ENCODE measurements around the gene CPNE5.
"Not testable (repeated sequence)": the region's sequence is repeated elsewhere in the genome, so short reads cannot be mapped to it uniquely, and the experiment has no call there.

Gene CPNE5

DNA sequence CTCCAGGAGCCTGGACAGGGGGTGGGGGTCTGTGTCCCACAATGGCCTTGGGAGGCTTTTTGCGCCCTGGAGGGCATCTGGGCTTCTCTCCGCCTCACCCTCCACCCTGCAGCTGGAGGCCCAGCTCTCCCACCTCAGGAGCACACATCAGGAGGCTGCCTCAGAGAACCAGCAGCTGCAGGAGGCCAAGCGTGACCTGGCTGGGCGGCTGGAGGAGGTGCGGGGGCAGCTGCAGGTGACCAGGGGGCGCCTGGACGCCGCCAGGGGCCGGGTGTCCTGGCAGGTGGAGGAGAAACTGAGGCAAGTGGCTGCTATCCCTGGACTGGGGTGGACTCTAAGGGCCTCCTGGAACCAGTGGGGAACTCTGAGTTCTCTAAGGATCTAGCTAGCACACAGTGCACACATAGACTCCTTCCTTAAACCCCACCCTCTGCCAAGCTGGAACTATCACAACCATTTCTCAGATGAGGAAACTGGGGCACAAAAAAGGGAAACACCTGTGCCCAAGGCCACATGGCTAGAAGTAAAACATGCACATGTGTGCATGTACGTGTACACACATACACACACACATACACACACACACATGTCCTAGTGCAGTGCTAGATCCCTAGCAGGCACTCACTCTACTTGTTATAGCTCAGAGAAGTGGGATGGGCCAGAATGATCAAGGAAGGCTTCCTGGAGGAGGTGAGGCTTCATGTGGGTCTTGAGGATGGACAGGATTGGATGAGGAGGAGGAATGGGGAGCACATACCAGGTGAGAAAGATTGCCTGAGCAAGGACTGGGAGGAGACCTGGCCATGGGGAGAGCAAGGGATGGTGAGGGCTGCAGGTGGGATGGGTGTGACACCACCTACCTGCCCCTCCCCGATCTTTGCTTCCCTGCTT is 118.7 kb downstream of the CPNE5 start:
- DNase-seq: no peak

DNA sequence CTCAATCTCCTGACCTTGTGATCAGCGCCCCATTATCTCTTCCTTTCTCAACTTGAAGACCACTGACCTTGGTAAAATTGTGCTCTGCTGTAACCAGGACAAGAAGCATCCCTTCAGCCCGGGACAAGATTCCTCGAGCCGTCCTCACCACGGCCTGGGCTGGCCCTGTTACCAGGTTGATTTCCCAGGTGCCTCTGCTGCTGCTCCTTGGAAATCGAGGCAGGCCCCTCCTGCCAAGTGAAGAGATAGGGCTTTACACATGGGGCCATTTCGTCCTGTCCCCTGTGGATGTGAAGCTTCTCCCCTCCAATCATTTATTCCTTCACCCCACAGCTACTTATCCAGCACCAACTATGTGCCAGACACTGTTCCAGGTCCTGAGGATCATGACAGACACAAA is 120.1 kb downstream of the CPNE5 start:
- no peak for DNase-seq

DNA sequence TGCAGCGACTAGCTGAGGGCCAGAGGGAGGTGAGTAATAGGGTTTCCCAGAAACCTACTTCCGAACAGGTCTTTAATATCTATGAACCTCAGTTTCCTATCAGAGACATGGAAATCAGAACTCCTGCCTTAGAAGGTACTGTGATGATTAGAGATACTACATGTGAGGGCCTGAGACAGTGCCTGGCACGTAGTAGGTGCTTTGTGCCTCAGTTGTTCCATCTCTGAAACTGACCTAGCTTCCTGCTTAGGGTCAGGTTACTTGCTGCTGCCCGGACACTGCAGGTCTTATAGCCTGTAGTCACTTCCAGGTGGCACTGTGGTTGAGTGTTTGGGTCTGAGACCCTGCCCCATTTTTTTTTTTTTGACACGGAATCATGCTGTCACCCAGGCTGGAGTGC is 120.7 kb downstream of the CPNE5 start:
- DNase-seq: no peak

DNA sequence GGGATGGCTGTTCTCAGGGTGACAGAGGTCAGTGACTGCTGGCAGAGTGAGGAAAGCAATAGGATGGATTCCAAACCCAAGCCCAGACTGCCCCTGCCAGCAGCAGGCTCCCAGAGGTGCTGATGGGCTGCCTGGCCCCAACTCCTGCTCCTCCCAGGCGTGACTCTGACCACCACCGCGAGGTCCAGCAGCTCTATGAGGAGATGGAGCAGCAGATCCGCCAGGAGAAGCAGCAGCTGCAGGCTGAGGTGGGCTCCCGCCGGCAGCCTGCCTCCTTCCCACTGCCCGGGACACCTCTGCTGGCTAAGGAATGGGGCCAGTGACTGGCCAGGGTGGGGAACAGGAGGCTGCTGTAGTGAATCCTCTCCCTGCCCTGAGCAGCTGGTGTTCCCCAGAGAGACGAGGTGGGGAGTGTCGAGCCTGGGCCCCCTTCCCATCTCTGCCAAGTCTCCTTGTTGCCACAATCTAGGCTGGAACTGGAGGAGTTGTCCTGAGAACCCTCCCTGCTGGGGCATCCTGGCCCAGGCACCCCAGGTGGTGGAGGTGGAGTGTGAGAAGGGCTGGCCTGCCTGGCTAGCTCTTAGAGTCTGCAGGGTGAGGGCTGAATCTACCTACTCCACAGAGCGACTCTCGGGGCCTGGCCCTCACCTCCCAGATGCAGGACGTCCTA is 121.2 kb downstream of the CPNE5 start:
- DNase-seq: no peak

DNA sequence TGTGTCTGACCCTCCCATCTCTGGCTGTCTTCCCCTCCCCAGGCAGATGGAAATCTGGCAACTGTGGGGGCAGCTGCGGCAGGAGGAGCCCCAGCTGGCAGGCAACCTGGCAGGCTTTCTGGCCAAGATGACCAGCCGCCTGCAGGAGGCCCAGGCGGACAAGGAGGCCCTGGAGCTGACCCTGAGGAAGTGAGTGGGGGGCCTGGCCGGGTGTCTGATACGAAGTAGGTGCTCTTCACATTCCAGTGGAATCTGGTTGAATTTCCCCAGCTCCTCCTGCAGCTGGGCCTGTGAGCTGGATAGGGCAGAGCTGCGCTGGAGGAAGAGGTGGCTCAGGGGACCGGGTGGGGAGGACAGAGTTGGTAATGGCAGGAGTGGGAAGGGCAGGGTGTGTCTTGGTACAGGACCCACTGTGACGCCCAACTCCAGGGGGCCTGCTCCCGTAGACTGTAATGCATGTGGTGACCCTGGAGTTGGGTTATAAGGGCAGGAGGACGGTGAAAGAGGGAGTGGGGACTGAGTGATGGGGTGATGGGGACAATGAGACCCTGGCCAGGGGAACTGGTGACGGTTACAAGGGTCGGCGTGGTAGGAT is 121.9 kb downstream of the CPNE5 start:
- no peak for DNase-seq

DNA sequence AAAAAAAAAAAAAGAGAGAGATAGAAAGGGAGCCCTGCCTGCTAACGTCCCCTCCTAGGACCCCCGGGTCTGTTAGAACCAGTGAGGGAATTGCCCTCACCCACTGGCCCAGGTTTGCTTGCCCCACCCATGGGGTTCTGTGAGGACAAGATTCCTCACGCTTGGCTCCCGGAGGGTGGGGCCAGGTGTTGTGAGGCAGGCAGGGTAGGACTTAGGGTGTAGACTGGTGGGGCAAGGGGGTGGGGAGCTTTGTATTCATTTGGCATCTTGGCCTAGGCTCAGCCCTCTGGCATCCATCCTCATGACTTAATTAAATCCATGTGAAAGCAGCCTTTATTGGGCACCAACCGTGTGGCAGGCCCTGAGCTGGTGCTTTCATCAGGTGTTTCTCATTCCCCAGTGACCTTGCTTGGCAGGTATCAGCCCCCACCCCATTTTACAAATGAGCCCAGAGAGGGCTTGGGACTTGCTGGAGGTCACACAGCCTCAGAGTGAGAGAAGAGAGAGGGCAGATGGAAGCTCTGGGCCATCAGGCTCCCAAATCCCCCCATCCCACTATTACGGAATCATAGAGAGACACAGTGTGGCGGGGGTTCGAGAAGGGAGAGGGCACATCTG is 122.7 kb downstream of the CPNE5 start:
- no peak for DNase-seq

DNA sequence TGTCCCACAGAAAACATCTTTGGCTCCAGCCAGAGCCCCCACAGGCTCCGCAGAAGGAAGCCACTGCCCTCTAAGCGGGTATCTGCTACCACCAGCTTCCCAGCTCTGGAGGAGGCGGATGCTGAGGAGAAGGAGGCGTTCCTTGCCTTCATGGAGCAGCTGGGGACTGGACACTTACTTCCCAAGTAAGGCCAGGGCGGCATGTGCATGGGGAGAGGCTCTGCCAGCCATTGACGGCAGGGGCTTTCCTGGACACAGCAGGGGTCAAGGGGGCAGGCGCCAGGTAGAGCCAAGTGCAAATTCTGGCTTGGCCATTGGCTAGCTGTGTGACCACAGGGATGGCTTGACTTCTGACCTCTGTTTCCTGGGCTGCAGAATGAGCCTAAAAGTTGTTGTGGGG is 123.8 kb downstream of the CPNE5 start:
- DNase-seq: no peak

DNA sequence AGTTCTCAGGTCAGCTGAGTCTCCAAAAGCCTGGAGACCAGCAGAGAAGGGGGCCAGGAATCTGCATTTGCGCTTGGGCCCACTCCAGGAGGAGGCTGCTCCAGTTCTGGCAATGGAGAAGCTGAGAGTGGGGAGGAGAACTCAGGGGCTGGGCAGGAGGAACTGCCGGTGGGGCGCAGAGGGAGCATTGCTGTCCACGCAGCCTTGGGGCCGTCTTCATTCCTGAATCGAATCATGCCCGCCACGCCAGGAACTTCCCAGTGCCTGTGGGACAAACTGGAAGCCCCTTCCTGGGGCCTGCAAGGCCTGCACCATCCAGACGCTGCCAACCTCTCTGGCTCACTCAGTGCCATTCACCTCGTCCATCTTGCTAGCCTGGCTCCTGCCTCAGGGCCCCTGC is 124.7 kb downstream of the CPNE5 start:
- DNase-seq: no peak

DNA sequence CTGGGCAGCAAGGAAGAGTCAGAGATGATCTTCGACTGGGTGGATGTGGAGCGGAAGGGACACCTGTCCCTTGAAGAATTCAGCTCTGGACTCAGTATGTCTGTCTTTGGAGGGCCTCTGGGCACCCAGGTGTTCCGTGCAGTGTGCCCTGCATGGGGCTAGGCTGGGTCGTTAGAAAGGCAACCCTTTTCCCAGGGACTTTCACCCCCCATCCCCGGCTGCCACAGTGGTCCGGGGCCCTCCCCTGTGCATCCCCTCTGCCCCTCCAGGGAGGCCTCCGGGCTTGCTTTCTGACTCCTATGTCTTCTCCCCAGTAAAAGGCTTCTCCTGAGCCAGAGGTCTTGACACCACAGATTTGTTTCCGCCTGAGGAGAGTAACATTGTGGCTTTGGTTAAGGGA is 125.4 kb downstream of the CPNE5 start:
- DNase-seq: no peak

DNA sequence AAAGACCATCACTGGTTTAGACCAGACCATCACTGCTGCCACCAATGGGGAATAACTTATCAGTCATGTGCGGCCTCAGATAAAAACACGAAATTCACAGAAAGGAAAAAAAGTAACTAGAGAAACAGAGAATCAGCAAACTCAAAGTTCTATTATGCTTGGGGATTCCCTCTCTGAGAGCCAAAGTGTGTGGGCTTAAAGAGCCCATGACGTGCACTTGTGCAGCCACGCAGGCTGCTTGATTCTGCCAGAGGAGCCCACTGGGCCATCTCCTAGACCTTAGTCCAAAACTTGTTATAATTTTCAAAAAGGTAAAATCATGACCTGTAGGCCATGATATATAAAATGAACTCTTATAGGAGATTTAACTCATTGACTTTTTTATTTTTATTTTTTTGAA is 126.4 kb downstream of the CPNE5 start:
- DNase-seq: no peak

DNA sequence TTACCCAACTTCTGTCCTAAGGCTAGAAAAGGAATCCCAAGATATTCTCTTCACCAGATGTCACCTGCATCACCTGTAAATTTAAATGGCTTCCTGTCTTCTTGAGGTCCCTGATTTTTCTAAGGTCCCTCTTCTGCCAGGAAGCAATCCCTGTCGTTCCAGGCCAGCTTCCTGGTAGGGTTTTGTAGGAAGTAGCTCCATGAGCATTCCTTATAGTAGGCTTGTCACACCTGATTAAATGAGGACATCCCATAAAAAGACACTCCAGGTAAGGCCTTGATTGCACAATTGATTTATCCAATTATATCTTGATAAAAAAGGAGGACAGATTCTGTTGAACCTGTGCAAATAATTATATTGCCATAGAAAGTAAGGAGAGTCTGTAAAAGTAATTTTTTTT is 132.9 kb downstream of the CPNE5 start:
- no peak for DNase-seq

DNA sequence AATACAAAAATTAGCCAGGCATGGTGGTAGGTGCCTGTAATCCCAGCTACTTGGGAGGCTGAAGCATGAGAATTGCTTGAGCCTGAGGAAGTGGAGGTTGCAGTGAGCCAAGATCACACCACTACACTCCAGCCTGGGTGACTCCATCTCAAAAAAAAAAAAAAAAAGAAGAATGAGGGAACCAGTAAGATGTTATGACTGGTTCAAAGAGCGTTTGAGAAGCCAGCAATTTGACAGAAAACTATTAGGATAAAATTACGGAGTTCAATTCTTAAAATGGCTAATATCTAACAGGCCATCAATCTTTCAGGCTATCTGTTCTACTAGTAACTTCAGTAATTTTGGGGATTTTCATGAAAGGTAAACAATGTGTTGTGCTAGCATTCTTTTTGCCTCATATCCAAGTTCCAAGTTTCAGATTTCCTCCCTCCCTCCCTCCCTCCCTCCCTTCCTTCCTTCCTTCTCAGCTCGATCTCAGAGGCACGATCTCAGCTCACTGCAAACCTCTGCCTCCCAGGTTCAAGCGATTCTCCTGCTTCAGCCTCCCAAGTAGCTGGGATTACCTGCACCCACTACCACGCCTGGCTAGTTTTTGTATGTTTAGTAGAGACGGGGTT is 134.2 kb downstream of the CPNE5 start:
- not testable (repeated sequence) for DNase-seq

DNA sequence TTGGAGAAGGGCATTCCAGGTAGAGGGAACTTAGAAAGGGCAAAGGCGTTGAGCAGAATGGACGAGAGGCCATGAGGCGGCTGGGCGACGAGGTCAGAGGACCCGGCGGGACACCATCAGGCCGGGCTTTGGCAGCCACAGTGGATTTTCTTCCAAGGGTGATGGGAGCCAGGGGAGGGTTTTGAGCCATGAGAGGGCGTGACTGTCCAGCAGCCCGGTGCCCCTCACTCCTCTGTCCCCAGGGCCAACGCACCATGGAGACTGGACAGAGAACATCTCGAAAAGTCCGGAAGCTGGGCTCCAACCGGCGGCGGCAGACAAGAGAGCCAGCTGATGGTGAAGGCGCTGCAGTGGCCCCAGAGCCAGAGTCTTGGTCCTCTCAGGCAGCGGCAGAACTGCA is 135.3 kb downstream of the CPNE5 start:
- DNase-seq: no peak

DNA sequence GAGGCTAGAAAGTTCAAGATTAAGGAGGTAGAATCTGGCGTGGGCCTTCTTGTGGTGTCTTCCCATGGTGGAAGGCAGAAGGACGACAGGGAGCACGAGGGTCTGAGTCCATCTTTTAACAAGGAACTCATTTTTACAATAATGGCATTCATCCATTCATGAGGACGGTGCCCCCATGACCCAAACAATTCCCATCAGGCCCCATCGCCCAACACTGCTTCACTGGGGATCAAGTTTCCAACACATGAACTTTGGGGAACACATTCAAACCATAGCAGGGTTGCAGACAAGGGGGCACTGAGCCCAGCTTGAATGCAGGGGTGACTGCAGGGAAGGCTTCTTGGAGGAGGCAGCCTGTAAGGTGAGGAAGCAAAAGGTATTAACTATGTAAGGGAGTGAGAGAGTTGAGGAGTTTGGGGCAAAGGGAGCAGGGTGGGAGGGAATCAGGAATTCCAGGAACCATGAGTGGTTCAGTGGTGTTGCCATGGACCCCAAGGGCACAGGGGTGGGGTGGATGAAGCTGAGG is 136.1 kb downstream of the CPNE5 start:
- DNase-seq: no peak

DNA sequence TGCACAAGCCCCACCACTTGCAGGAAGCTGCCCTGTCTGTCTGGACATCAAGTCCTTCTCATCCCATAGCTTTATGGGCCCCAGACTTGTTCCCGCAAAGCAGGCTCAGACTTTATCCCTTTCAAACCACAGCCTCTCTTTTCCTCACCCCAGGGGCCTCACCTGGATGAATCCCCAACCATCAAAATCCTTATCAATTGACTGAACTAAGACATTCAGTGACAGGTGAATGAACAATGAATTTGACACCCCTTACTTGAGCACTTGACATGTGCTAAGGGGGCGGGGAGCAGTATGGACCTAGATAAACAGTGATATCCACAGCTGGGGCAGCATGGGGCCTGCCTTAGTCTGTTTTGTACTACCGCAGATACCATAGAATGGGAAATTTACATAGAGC is 136.6 kb downstream of the CPNE5 start:
- DNase-seq: no peak

DNA sequence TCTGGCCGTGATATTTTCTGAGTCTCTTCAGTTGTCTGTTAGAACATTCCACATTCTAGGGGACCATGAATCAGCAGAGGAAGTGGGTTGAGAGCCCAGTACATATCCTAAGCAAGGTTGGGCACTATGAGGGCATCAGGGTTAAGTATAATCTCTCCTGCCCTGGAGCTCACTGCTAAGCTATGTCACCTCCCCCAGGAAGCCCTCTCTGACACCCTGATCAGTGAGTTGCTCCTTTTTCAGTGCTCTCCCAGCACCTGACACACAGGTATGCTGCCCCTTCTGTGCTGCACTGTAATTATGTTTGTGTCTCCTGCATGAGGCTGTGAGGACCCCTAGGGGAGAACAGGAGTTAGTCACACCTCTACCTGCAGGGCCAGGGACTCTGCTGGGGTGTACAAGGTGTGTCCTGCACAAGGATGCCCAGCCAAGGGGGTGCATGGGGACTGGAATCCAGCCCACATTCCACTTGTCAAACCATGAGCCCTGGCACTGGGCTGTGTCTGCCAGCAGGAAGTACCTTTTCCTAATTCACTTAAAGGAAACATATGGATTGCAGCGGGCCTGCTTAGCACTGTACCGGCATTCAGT is 137.7 kb downstream of the CPNE5 start:
- DNase-seq: no peak

DNA sequence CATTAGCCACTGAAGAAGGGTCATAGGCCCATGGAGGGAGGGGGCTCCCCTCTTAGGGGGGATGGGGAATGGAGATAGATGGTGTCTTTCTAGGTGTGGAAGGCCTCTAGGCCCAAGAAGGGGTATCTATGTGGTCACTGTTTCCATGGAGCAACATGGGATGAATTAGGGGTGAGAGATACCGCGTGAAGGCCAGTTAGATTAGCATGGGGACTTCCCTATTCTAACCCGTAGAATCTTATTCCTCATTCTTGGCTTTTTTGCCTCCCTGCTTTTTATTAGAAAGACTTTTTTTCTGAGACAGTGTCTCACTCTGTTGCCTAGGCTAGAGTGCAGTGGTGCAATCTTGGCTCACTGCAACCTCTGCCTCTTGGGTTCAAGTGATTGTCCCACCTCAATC is 138.4 kb downstream of the CPNE5 start:
- no peak for DNase-seq

DNA sequence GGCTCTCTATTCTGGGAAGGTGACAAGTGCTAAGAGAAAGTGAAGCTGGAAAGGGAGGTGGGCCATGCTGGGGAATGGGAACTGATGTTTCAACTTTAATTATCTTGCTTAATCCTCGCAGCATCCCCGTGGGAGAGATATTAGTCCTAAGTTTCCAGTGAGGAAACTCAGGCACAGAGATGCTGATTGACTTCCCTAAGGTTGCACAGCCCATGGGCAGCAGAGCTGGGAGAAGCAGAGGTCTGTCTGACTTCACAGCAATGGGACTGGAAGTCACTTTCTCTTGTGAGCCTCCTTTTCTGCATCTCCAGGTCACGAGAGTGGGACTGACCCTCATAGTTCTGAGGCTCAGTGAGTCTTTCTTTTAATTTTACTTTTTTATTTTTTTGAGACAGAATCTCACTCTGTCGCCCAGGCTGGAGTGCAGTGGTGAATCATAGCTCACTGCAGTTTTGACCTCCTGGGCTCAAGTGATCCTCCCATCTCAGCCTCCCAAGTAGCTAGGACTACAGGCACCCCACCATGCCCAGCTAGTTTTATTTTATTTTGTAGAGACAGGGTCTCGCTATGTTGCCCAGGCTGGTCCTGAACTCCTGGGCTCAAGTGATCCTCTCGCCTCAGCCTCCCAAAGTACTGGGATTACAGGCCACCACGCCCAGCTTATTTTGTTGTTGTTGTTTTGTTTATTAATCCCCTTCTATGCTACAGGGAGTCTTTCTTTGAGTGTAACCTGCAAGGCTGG is 139.0 kb downstream of the CPNE5 start:
- DNase-seq: no peak

DNA sequence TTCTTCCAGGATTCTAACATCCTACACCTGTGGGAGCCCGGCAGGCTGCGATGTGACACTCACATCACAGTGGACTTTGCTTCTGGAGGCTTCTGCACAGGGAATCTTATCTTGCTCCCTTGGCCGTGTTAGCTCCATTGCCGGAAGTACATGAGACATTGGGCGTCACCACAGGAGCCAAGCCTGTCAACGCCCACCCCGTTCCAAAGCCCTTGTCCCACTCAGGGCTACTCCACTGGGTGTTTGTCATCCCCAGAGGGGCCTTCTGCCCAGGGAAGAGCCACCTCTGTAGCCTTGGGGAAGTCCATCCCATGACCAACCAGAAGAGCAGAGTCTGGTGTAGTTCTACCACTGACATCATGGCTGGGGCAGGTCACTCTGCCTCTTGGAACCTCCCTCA is 139.9 kb downstream of the CPNE5 start:
- DNase-seq: no peak

DNA sequence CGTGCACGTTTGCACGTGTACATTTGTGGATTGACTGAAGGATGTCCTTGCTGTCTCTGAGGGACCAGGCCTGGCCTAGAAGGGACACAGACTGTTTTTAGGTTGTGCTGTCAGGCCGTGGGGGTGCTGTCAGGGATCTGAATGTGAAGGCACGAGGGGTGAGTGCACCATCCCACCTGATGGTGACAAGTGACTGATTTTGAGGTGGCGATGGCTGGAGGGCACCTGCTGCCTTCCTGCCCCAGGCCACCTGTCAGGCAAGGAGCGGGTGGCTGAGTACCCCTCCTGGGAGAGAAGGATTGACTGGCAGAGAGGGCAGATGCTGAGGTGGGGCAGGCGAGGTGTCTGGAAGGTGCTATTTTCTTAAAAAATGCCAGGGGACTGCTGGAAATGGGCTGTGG is 140.4 kb downstream of the CPNE5 start:
- DNase-seq: no peak

DNA sequence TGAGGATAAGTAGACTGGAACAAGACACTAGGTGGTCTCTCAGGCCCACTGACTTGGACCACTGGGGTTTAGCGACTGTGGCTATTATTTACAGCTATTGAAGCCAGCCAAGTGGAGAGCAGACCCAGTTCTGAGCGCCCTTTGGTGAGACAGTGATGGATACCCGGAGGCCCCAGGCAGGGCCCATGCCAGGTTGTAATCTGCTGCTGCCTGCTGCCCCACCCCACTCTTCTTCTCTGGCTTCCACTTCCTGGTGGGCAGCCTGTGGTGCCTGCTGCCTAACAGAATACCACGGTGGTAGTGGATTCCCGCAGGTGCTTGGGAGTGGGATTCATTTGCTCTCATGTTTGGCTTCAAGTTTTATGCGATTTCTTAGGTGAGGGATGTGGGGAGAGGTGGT is 141.0 kb downstream of the CPNE5 start:
- no peak for DNase-seq

DNA sequence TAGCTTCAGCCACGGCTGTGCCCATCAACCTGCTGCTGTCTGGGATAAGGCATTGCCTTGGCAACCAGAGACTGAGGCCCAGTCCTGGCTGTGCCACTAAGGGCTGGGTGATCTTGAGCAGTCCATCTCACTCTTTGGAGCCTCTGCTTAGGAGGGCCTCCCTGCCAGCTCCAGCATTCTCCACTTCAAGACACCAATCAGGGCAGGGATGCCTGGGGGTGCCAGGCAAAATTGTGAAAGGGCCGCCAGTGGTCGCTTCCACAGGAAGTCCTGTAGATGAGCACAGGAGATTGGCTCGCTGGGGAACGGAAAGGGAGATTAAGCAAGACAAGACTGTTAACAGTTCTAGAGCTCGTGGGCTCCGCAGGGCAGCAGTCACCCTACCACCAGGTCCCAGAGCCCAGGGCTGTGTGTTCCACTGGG is 141.8 kb downstream of the CPNE5 start, which contains the start of gene RAB44:
Gene RAB44, plus strand, starts transcription at position 346 of the 423 bp plus-strand sequence. CDS start 6,410 bp downstream, outside the sequence.
- DNase-seq: no peak

Measured in activated gamma-delta T cell treated with Interleukin-2 at 50 U/mL for 16 hours (primary cell).